Measurements from ENCODE around the gene ERCC2. TPM values are rescaled to one million over a fixed set of nuclear protein-coding genes. Genes with fewer than 3 reads are reported as not detected.

The ERCC2 gene
- total and polyA plus RNA-seq, 2 of the 8 experiments (the other 6 are each of a cell fraction or from before 2014, with no cell fraction given): 107 to 117 TPM

DNA sequence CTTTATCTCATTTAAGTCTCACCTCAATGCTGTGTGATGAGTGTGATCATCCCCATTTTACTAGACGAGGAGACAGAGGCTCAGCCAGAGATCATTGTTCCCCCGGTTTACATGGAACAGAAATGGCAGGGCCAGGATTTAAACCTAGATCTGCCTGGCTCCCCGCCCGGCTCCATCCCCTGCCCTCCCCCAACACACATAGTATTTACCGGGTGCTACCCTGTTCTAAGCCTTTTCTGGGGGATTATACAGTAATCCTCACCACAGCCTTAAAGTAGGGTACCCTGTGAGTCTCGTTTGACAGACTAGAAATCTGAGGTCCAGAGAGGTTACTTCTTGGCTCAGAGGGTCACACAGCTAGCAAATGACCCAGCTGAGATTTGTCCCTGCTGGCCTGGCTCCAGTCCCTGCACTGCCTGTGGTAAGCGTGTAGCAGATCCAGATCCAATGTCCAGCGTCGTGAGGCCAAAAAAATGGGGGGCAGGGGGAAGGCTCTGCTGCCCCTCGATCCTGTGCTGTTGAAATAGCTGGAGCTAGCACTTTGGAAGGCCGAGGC, 33.6 kb downstream of the ERCC2 start:
- Histone ChIP-seq H2BK120ac (replicated peaks; ENCODE audit: low read depth, low read length) (no peak overlapping the region), H3K9me3 (ENCODE audit: insufficient read depth in 2 of 2, low read depth in 1 of 2, low read length in 1 of 2) (no peaks in the 10 kb centered on the region), H2BK12ac (ENCODE audit: low read depth, low read length) (no peak overlapping the region), H4K20me1 (replicated peaks in 1 of 2; ENCODE audit: control insufficient read depth in 1 of 2, insufficient read depth in 2 of 2, low read length in 2 of 2) (peaks cover 3 to 8% of the 10 kb centered on the region in 2 experiments), H3K79me1 (ENCODE audit: low read depth, low read length) (no peaks in the 10 kb centered on the region), H4K8ac (ENCODE audit: extremely low read depth, insufficient read depth, low read length) (no peak overlapping the region), H4K91ac (replicated peaks; ENCODE audit: insufficient read length, low read length) (no peak overlapping the region), H3K4me2 (ENCODE audit: insufficient read depth in 1 of 2, low read depth in 2 of 2, low read length in 2 of 2) (no peak overlapping the region), H4K5ac (ENCODE audit: insufficient read length, low read depth, low read length) (no peak overlapping the region), H2AFZ (ENCODE audit: low read length) (no peak overlapping the region), H3K79me2 (ENCODE audit: control insufficient read depth in 1 of 2, insufficient read depth in 2 of 2, low read length in 2 of 2) (no peaks in the 10 kb centered on the region), H2AK5ac (ENCODE audit: low read depth, low read length) (no peak overlapping the region), H3K23me2 (ENCODE audit: low read depth, low read length) (peaks cover 6% of the 10 kb centered on the region; the same call in 1 of the 2 replicates), H3K4me1 (replicated peaks in 1 of 4; ENCODE audit: control insufficient read depth in 3 of 4, insufficient read depth in 4 of 4, low read length in 3 of 4) (peaks cover 0 to 3% (median 0%) of the 10 kb centered on the region in 4 experiments; a peak in 4 of 7 replicates), H3K18ac (ENCODE audit: extremely low read depth, low read length) (no peak overlapping the region), H3K4ac (replicated peaks; ENCODE audit: insufficient read length, low read depth, low read length) (no peak overlapping the region), H3K9ac (replicated peaks in 1 of 4; ENCODE audit: extremely low read depth in 1 of 4, low read depth in 3 of 4, low read length in 3 of 4) (no peak overlapping the region), H3K27me3 (replicated peaks in 1 of 4; ENCODE audit: control insufficient read depth in 3 of 4, extremely low read depth in 1 of 4, insufficient read depth in 3 of 4, low read length in 3 of 4) (peaks cover 4 to 10% (median 10%) of the 10 kb centered on the region in 4 experiments; a peak in 6 of 7 replicates), H2BK20ac (ENCODE audit: low read length) (0 out of 2 replicates have a peak overlapping the region, but pooled peaks have one; percentile 61), H3K14ac (ENCODE audit: insufficient read length) (no peak overlapping the region), H3K4me3 (ENCODE audit: extremely low read depth in 1 of 4, insufficient read depth in 2 of 4, low read depth in 3 of 4, low read length in 4 of 4) (no peak overlapping the region), H2BK5ac (ENCODE audit: low read depth, low read length) (no peak overlapping the region), H3K23ac (ENCODE audit: insufficient read length) (no peak overlapping the region), H2BK15ac (ENCODE audit: low read length) (no peak overlapping the region), H3K56ac (replicated peaks; ENCODE audit: insufficient read length, low read depth, low read length) (no peak overlapping the region), H3K27ac (ENCODE audit: low read depth, low read length) (no peak overlapping the region), H3K36me3 (ENCODE audit: control insufficient read depth in 2 of 4, insufficient read depth in 4 of 4, low read length in 3 of 4) (no peaks in the 10 kb centered on the region)
- FAIRE-seq (no peak), DNase-seq (ENCODE audit: low read depth in 1 of 2, low spot score in 2 of 2) (no peak)
- ChIA-PET CTCF (ENCODE audit: partially characterized antibody) (interaction anchor here (1.1 to 7.3 kb wide), 9 partner anchors 17 to 176 kb away, joined by 3 to 60 read pairs (median 4); partner anchors contain the start of gene NKPD1), POLR2A (ENCODE audit: partially characterized antibody) (interaction anchor here (1.0 kb wide), 1 partner anchor 16 kb away, joined by 3 read pairs; no protein-coding TSS in a partner anchor)
- WGBS, 2 experiments (ENCODE audit: extremely low coverage in 1 of 2, insufficient coverage in 1 of 2, insufficient read length in 1 of 2, insufficient replicate concordance in 2 of 2, low coverage in 1 of 2, low lambda C conversion rate in 2 of 2, missing lambda C conversion rate in 1 of 2): 83% methylated on average over 11 of the region's 11 CpGs; no CpG with 5 or more reads in 1 of the 2 experiments
- no peak for TF ChIP-seq HDAC6 (IDR thresholded peaks at IDR 0.05; ENCODE audit: low read depth, low read length)
